Measurements from ENCODE around the gene MISP3. TPM values are rescaled to one million over a fixed set of nuclear protein-coding genes. Genes with fewer than 3 reads are reported as not detected.

MISP3 gene
- total RNA-seq, 1 donor from 2014 or later = 3.6 TPM

DNA sequence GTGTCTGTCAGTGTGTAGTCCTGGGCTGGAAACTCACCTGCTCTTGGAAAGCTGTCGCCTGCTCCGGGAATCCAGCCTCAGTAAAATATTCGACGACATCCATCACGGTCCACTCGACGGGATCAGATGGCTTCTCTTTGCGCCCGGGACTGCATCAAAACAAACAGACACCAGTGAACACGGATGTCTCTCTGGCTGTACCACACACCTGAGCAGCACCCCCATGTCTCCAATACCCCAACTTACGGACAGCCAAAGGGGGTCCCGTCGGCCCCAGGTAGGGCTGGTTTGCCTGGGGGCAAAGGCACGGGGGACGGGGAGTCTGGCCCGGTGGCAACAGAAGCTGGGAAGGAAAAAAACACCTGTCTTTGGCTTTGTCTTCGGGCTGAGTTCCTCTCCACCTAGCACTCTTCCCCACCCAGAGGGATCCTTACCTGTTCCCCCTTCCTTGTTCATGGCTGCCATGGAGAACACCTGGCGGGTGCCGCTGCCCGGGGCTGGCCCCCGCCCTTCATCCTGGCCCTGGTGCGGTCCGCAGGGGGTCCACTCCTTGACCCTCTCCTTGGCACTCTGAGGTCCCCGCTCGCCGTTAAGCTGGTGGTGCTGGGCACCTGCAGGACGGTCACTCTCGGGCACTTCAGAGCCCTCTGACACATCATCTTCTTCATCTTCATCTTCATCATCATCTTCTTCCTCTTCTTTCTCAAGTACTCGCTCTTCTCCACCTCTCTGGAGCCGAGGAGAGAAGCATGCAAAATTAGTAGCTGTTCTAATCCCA, 16.2 kb downstream of the MISP3 start:
- no peak for TF ChIP-seq CTCF (conservative IDR thresholded peaks at IDR 0.05)
- H3K36me3 Mint-ChIP-seq = peaks cover 11% of the 10 kb centered on the region
- DNase-seq (ENCODE audit: extremely low spot score, unreplicated experiment) = no peak
- H3K27ac Mint-ChIP-seq = peak overlapping the region; percentile 72
- H3K27me3 Mint-ChIP-seq = no peaks in the 10 kb centered on the region
- H3K9me3 Mint-ChIP-seq = no peaks in the 10 kb centered on the region
- H3K4me3 Mint-ChIP-seq = peak overlapping the region; percentile 83
- peaks cover 12% of the 10 kb centered on the region for H3K4me1 Mint-ChIP-seq (ENCODE audit: unreplicated experiment)

GRCh38 chr19:14089412-14089661, 16.8 kb downstream of the MISP3 start:
- peaks cover 12% of the 10 kb centered on the region for H3K4me1 Mint-ChIP-seq (ENCODE audit: unreplicated experiment)
- H3K4me3 Mint-ChIP-seq = peak overlapping the region; percentile 83
- no peaks in the 10 kb centered on the region for H3K9me3 Mint-ChIP-seq
- peak overlapping the region; percentile 72 for H3K27ac Mint-ChIP-seq
- no peaks in the 10 kb centered on the region for H3K27me3 Mint-ChIP-seq
- DNase-seq (ENCODE audit: extremely low spot score, unreplicated experiment) = no peak
- TF ChIP-seq CTCF (conservative IDR thresholded peaks at IDR 0.05) = peak; percentile 50
- H3K36me3 Mint-ChIP-seq = peaks cover 11% of the 10 kb centered on the region

DNA sequence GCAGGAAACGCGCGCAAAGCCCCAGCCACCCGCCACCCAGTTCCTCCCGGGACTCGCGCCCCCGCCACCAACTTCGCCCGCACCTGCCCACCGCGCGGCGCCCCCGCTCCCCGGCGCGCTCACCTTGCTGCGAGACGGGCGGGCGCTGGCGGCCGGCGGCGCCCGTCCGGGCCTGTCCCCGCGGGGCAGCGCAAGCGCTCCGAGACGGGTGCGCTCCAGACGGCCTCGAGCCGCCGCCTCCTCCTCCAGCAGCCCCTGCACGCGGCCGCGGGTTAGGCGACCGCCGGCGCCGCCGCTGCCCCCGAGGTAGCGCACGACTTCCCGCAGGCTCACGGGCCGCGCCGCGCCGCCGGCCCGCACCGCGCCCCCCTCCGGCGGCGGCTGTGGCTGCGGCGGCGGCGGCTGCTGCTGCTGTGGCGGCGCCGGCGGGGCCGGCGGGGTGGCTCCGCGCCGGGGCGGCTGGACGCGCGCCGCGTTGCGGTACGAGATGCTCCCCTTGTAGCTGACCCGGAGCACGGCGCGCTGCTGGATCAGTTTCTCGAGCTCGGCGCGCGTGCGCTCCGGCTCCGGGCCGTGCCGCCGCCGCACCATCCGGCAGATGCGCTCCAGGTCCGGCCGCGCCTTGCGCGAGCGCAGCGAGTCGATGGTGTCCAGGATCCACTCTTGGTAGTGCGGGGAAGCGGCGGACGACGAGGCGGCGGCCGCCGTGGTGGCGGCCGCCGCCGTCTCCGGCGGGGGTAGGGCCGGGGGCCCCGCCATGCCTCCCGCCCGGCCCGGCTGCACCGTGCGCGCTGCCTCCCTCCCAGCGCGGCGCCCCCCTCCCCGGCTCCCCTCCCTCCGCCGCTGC, 17.3 kb downstream of the MISP3 start:
- H3K27ac Mint-ChIP-seq = peak overlapping the region; percentile 72
- H3K4me3 Mint-ChIP-seq = peak overlapping the region; percentile 86
- DNase-seq (ENCODE audit: extremely low spot score, unreplicated experiment) = no peak
- H3K4me1 Mint-ChIP-seq (ENCODE audit: unreplicated experiment) = peaks cover 12% of the 10 kb centered on the region
- peak; percentile 9 for TF ChIP-seq CTCF (conservative IDR thresholded peaks at IDR 0.05)
- H3K36me3 Mint-ChIP-seq = peaks cover 16% of the 10 kb centered on the region
- no peaks in the 10 kb centered on the region for H3K9me3 Mint-ChIP-seq
- H3K27me3 Mint-ChIP-seq = no peaks in the 10 kb centered on the region

GRCh38 chr19:14090509-14091080, 18.0 kb downstream of the MISP3 start, which contains the start of gene SAMD1:
TSS of gene SAMD1 (minus strand) at chr19:14090751.
- no peak for TF ChIP-seq CTCF (conservative IDR thresholded peaks at IDR 0.05)
- Mint-ChIP-seq H3K36me3 (peaks cover 16% of the 10 kb centered on the region), H3K27me3 (no peaks in the 10 kb centered on the region), H3K4me3 (peak within 1 kb of the TSS; percentile 100), H3K27ac (peak within 1 kb of the TSS; percentile 92), H3K4me1 (ENCODE audit: unreplicated experiment) (peaks cover 12% of the 10 kb centered on the region), H3K9me3 (no peaks in the 10 kb centered on the region)
- peak; percentile 86 for DNase-seq (ENCODE audit: extremely low spot score, unreplicated experiment)

GRCh38 chr19:14091081-14091812, 18.7 kb downstream of the MISP3 start:
- no peaks in the 10 kb centered on the region for H3K9me3 Mint-ChIP-seq
- H3K27me3 Mint-ChIP-seq = no peaks in the 10 kb centered on the region
- DNase-seq (ENCODE audit: extremely low spot score, unreplicated experiment) = no peak
- H3K36me3 Mint-ChIP-seq = peaks cover 16% of the 10 kb centered on the region
- H3K4me3 Mint-ChIP-seq = peak overlapping the region; percentile 100
- peak; percentile 57 for TF ChIP-seq CTCF (conservative IDR thresholded peaks at IDR 0.05)
- H3K4me1 Mint-ChIP-seq (ENCODE audit: unreplicated experiment) = peaks cover 12% of the 10 kb centered on the region
- H3K27ac Mint-ChIP-seq = peak overlapping the region; percentile 92

Data from type B pancreatic cell (in vitro differentiated cells).